ENCODE data around the gene ECT2. TPM values are rescaled to one million over a fixed set of nuclear protein-coding genes. Genes with fewer than 3 reads are reported as not detected.

ECT2 gene
- total and polyA plus RNA-seq, 2 of the 8 experiments (the other 6 are each of a cell fraction or from before 2014, with no cell fraction given) = 19.5 to 88.7 TPM

DNA sequence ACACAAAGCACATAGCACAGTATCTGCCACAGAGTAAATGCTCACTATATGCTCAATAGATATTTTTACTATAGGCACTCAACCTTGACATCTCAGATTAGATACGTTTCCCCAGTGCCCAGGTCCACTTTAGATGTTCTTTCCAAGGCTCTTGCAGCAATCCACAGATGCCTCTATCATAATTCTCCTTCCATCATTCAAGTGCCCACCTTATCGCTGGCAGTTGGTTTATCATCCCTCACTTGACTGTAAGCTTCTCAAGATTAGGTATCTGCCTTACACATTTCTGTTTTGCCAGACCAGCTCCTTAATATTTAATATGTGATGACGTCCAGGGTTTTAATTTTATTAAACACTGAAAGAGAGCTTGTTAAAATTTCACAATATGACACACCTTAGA is 48.3 kb upstream of the ECT2 start (continued):
- TF ChIP-seq, protein P1, sequence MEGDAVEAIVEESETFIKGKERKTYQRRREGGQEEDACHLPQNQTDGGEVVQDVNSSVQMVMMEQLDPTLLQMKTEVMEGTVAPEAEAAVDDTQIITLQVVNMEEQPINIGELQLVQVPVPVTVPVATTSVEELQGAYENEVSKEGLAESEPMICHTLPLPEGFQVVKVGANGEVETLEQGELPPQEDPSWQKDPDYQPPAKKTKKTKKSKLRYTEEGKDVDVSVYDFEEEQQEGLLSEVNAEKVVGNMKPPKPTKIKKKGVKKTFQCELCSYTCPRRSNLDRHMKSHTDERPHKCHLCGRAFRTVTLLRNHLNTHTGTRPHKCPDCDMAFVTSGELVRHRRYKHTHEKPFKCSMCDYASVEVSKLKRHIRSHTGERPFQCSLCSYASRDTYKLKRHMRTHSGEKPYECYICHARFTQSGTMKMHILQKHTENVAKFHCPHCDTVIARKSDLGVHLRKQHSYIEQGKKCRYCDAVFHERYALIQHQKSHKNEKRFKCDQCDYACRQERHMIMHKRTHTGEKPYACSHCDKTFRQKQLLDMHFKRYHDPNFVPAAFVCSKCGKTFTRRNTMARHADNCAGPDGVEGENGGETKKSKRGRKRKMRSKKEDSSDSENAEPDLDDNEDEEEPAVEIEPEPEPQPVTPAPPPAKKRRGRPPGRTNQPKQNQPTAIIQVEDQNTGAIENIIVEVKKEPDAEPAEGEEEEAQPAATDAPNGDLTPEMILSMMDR (IDR thresholded peaks at IDR 0.05; ENCODE audit: control extremely low read depth in 1 of 3, insufficient read depth in 1 of 3, low read depth in 1 of 3, low read length in 3 of 3) = no peak
- no peak for TF ChIP-seq PHF8 (conservative IDR thresholded peaks at IDR 0.05; ENCODE audit: low read depth, low read length)
- TF ChIP-seq, protein P2, sequence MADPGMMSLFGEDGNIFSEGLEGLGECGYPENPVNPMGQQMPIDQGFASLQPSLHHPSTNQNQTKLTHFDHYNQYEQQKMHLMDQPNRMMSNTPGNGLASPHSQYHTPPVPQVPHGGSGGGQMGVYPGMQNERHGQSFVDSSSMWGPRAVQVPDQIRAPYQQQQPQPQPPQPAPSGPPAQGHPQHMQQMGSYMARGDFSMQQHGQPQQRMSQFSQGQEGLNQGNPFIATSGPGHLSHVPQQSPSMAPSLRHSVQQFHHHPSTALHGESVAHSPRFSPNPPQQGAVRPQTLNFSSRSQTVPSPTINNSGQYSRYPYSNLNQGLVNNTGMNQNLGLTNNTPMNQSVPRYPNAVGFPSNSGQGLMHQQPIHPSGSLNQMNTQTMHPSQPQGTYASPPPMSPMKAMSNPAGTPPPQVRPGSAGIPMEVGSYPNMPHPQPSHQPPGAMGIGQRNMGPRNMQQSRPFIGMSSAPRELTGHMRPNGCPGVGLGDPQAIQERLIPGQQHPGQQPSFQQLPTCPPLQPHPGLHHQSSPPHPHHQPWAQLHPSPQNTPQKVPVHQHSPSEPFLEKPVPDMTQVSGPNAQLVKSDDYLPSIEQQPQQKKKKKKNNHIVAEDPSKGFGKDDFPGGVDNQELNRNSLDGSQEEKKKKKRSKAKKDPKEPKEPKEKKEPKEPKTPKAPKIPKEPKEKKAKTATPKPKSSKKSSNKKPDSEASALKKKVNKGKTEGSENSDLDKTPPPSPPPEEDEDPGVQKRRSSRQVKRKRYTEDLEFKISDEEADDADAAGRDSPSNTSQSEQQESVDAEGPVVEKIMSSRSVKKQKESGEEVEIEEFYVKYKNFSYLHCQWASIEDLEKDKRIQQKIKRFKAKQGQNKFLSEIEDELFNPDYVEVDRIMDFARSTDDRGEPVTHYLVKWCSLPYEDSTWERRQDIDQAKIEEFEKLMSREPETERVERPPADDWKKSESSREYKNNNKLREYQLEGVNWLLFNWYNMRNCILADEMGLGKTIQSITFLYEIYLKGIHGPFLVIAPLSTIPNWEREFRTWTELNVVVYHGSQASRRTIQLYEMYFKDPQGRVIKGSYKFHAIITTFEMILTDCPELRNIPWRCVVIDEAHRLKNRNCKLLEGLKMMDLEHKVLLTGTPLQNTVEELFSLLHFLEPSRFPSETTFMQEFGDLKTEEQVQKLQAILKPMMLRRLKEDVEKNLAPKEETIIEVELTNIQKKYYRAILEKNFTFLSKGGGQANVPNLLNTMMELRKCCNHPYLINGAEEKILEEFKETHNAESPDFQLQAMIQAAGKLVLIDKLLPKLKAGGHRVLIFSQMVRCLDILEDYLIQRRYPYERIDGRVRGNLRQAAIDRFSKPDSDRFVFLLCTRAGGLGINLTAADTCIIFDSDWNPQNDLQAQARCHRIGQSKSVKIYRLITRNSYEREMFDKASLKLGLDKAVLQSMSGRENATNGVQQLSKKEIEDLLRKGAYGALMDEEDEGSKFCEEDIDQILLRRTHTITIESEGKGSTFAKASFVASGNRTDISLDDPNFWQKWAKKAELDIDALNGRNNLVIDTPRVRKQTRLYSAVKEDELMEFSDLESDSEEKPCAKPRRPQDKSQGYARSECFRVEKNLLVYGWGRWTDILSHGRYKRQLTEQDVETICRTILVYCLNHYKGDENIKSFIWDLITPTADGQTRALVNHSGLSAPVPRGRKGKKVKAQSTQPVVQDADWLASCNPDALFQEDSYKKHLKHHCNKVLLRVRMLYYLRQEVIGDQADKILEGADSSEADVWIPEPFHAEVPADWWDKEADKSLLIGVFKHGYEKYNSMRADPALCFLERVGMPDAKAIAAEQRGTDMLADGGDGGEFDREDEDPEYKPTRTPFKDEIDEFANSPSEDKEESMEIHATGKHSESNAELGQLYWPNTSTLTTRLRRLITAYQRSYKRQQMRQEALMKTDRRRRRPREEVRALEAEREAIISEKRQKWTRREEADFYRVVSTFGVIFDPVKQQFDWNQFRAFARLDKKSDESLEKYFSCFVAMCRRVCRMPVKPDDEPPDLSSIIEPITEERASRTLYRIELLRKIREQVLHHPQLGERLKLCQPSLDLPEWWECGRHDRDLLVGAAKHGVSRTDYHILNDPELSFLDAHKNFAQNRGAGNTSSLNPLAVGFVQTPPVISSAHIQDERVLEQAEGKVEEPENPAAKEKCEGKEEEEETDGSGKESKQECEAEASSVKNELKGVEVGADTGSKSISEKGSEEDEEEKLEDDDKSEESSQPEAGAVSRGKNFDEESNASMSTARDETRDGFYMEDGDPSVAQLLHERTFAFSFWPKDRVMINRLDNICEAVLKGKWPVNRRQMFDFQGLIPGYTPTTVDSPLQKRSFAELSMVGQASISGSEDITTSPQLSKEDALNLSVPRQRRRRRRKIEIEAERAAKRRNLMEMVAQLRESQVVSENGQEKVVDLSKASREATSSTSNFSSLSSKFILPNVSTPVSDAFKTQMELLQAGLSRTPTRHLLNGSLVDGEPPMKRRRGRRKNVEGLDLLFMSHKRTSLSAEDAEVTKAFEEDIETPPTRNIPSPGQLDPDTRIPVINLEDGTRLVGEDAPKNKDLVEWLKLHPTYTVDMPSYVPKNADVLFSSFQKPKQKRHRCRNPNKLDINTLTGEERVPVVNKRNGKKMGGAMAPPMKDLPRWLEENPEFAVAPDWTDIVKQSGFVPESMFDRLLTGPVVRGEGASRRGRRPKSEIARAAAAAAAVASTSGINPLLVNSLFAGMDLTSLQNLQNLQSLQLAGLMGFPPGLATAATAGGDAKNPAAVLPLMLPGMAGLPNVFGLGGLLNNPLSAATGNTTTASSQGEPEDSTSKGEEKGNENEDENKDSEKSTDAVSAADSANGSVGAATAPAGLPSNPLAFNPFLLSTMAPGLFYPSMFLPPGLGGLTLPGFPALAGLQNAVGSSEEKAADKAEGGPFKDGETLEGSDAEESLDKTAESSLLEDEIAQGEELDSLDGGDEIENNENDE (IDR thresholded peaks at IDR 0.05; ENCODE audit: insufficient replicate concordance, low read length) = no peak
- TF ChIP-seq TAF1 (IDR thresholded peaks at IDR 0.05; ENCODE audit: low read depth, low read length) = no peak
- no peak for TF ChIP-seq CHD1 (IDR thresholded peaks at IDR 0.05; ENCODE audit: low read depth, low read length)
- TF ChIP-seq ASH2L (IDR thresholded peaks at IDR 0.05; ENCODE audit: low read length) = no peak
- no peak for TF ChIP-seq RBBP5 (IDR thresholded peaks at IDR 0.05; ENCODE audit: borderline replicate concordance, low read depth, low read length)
- TF ChIP-seq SP1 (IDR thresholded peaks at IDR 0.05; ENCODE audit: low read depth, low read length) = no peak
